ENCODE data around the gene OGFRL1. TPM values are rescaled to one million over a fixed set of nuclear protein-coding genes. Genes with fewer than 3 reads are reported as not detected.

Gene OGFRL1
- polyA plus RNA-seq, 1 donor, result 7.3 TPM

DNA sequence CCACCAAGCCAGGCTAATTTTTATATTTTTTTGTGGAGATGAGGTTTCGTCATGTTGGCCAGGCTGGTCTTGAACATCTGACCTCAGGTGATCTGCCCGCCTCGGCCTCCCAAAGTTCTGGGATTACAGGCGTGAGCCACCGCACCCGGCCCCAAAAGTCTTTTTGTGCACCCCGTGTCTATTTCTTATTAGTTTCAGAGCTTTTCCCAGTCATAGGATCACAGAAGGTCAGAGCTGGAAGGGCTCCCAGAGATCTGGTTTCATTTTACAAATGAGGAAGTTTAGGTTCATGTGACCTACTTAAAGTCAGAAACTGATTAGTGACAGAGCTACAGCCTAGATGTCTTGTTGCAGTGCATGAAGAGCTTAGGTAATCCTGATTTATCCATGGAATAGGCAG lies 1.6 kb upstream of the OGFRL1 start:
- DNase-seq (ENCODE audit: low read depth), result no peak

- no peak for DNase-seq (ENCODE audit: low read depth)
Observed at GRCh38 chr6:71287926-71288227, 734 bp upstream of the OGFRL1 start.

DNA sequence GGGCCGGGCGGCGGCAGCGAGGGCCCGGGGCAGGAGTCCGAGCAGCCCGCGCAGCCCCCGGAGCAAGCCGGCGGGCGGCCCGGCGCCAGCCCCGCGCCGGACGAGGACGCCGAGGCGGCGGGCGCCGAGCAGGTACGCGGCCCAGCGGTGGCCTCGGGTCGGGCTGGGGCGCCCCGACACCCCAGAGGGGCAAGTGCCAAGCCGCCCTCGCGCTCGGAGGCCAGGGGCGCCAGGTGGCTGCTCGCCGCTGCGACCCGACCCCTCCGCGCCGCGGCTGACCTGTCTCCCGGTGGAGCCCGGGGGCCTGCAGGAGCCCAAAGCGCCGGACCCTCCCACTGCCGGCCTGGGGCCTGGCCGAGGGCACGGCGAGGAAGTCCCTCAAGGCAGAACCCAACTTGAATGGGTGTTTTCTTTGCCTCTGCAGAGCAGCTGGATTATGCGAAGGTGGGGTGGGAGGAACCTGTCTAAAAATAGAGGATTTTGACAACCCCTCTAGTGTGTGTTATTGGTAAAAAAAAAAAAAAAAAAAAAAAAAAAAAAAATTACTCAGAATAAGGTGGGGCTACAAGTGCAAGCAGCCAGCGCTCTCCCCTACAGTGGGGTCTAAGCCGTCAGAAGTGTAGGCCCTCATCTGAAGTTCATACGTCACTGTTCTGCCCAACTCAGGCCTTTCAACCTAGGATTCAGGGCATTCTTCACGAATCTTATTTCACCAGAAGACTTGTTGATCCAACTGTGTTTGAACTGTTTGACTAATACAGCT lies 609 bp downstream of the OGFRL1 start:
- no peak for DNase-seq (ENCODE audit: low read depth)

DNA sequence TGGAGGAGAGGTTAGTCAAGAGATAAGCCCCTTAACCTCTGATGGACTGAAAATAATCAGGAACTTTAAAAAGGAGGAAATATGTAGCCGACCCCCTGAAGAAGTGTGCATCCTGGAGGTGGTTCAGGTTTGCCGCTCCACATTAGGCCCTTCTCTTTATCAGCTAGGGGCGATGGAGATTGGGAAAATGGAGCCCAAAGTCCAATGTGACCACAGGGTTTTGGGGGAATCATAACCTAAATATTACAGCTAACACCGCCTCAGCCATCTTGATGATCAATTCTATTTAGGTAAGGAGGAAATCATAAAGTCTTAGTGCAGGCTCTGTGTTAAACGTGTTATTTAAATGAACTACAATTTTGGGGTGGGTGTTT lies 1.2 kb downstream of the OGFRL1 start:
- DNase-seq (ENCODE audit: low read depth), result no peak

GRCh38 chr6:71290611-71291010 lies 2.0 kb downstream of the OGFRL1 start:
- no peak for DNase-seq (ENCODE audit: low read depth)

DNA sequence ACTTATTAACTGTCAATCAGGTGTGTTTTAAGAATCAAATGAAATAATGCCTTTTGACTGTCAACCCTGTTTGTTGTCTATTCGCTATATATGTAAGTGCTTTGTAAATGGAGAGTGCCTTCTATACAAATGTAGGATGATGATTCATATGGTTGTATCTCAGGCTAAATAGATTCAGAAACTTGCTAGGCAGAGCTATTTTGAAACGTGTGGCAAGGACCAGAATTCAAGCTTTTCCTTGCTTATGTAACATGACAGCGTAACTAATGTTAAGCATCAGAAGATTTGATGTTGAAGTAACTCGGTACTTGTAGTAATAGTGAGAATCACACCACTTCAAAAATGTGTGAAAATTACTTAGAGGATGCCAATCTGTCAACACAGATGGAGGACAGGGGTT lies 3.4 kb downstream of the OGFRL1 start:
- no peak for DNase-seq (ENCODE audit: low read depth)

DNA sequence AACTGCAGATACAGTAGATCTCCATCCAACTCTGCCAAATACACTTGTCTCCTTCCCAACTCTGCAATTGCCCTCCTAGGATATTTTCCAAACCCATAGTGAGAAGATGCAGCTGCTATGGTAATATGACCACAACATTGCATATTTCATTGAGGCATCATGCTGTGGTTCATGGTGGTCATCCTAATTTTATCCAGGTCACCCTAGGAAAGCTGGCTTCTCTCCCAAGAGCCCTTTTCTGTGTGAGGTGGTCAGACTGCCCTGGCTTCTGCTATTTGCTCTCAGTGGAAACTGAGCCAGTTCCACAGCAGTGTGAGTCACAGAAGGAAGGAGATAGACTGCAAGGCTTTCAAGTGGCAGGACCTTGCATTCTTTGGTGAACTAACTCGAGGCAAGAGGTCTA lies 5.5 kb downstream of the OGFRL1 start:
- no peak for DNase-seq (ENCODE audit: low read depth)

DNA sequence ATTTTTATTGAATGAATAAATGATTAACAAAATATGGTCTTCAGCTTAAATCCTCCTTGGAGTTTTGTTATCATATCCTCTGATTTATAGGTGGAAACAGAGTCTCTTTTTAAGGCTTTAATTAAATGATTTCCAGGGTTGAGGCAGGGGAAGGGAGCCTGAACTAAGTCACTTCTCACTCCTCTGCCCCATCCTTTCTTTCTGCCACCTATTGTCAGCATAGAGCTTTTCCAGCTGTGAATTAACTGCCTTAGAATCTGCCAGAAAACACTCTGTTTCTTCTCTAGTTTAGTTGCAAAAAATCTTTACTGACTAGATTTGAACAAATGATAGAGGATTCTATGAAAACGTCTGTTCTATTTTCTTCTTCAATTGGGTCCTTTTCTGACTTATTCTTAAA lies 9.8 kb downstream of the OGFRL1 start:
- no peak for DNase-seq (ENCODE audit: low read depth)

GRCh38 chr6:71299541-71300470 lies 11.2 kb downstream of the OGFRL1 start:
- no peak for DNase-seq (ENCODE audit: low read depth)

- no peak for DNase-seq (ENCODE audit: low read depth)
Observed at GRCh38 chr6:71300561-71301168, 12.1 kb downstream of the OGFRL1 start.

- no peak for DNase-seq (ENCODE audit: low read depth)
Observed at GRCh38 chr6:71301546-71301945, 12.9 kb downstream of the OGFRL1 start.

DNA sequence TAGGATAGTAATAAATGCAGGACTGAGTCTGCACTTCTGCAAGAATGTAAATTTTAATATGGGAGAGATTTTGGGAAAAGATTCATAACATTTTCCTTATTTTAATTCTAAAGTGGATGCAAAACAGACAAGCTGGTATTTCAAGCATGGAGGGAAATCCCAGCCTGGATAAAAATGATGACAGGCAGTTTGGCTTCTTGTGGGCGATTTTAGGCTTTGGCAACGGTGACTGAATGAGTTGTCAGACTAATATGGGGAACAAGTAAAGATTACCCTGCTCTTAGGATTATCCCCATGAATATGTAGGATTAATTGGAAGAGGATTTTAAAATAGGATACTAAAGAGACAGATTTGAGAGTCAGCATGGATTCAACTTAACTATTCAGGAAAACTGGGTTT lies 21.0 kb downstream of the OGFRL1 start:
- DNase-seq (ENCODE audit: low read depth), result no peak

GRCh38 chr6:71310261-71310660 lies 21.6 kb downstream of the OGFRL1 start:
- DNase-seq (ENCODE audit: low read depth), result no peak

GRCh38 chr6:71312089-71312488 lies 23.5 kb downstream of the OGFRL1 start:
- DNase-seq (ENCODE audit: low read depth), result no peak

DNA sequence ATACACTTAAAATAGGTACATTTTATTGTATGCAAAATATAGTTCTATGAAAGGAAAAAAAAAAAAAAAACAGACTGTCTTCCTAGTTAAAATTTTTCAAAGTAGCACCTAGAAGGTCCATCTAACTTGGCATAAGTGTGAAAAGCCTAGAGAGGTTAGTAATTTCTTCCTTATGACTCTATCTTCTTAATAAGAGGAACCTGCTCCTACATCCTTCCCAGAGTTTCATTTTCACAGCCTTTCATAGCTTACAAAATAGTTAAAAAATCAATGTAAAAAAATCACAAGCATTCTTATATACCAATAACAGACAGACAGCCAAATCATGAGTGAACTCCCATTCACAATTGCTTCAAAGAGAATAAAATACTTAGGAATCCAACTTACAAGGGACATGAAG lies 28.8 kb downstream of the OGFRL1 start:
- no peak for DNase-seq (ENCODE audit: low read depth)

DNA sequence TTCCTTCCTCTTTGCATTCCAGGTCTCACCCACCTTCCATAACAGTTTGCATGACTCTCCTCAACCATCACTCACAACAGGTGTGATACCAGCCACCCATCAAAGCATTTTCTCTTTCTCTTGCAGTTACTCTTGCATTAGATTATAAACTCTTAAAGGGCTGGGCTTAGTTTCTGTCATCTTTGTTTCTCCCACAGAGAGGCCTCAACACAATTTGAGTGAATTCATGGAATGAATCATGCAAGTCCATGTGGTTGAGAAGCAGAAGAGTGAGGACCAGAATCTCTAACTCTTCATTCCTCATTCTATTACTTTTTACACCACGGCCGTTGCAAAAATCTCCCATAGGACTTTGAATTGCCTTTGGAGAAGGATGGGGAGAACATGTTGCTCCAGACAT lies 31.4 kb downstream of the OGFRL1 start:
- DNase-seq (ENCODE audit: low read depth), result no peak

- no peak for DNase-seq (ENCODE audit: low read depth)
Observed at GRCh38 chr6:71321314-71321713, 32.7 kb downstream of the OGFRL1 start.

GRCh38 chr6:71324194-71324785 lies 35.7 kb downstream of the OGFRL1 start:
- no peak for DNase-seq (ENCODE audit: low read depth)

- no peak for DNase-seq (ENCODE audit: low read depth)
Observed at GRCh38 chr6:71326611-71327010, 38.0 kb downstream of the OGFRL1 start.

GRCh38 chr6:71330501-71330900 lies 41.9 kb downstream of the OGFRL1 start:
- no peak for DNase-seq (ENCODE audit: low read depth)

GRCh38 chr6:71332012-71332411 lies 43.4 kb downstream of the OGFRL1 start:
- DNase-seq (ENCODE audit: low read depth), result no peak

DNA sequence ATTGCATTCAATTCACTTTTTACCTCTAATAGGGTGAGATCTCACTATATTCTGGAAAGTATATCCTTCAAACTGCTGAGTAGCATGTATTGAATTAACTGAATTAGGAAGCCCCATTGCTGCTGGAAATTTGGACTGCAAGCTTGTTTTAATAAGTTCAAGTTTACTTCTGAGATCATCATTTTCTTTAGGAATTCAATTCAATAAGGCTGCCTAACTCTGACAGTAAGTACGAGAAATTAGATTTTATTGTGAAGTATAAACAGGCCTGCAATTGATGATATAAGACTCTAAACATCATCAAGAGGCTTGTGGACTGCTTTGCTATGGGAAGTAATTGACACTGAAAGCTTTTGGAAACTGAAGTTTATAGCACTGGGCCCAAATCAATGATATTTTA lies 44.4 kb downstream of the OGFRL1 start:
- no peak for DNase-seq (ENCODE audit: low read depth)

Measured in forelimb muscle (tissue), 1 donor.